ENCODE data around the gene ZNF175. TPM values are rescaled to one million over a fixed set of nuclear protein-coding genes. Genes with fewer than 3 reads are reported as not detected.

The ZNF175 gene
- total and polyA plus RNA-seq, 12 donors: 1.6 to 9.6 (median 8.1) TPM

DNA sequence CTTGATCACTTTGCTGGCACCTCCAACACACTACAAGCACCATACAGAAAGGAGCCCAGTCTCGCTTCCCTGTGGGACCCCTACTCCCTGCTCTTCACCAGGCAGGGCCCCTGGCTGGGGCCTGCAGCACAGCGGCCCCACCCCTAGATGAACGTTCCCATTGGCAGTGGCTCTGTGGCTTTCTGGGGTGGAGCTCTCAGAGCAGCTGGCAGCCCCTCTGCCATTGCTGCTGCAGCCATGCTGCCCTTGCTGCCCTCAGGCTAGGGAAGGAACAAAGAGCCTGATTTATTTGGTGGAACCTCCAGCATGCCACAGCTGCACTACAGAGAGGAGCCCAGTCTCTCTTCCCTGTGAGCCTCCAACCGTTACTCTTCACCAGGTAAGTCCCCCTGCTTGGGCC, 45.4 kb upstream of the ZNF175 start:
- Histone ChIP-seq H3K4me1 (no peaks in the 10 kb centered on the region), H3K4me3 (no peak overlapping the region), H3K9me3 (peaks cover 0 to 14% (median 0%) of the 10 kb centered on the region in 11 donors), H3K27ac (no peak overlapping the region), H3K36me3 (no peaks in the 10 kb centered on the region), H3K27me3 (peaks cover 0 to 35% (median 17%) of the 10 kb centered on the region in 7 donors)
- DNase-seq (no peak), ATAC-seq (no peak)
- no peak for TF ChIP-seq CTCF (IDR thresholded peaks at IDR 0.05)
- intact Hi-C loops (cut with DNase I): no loop called here
- 49 to 56% methylated on average over 4 of the region's 4 CpGs for WGBS, 2 donors

DNA sequence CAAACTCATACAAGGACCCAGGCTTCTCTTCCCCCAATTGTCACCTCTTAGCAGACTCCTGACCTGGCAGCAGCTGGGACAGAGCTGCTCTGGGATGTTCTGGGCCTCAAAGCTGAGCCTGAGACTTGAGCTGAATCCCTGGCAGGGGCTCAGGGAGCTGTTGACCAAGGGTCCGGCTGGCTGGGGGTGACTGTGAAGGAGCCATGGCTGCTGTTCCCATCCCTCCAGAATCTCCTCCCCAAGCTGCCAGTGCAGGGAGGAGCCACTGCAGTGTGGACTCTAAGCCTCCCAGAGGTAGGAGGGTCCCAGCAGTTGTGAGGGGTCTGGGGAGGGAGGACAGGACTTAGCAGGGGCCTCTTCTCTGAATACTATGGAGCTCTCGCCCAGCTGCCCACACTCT, 41.8 kb upstream of the ZNF175 start:
- TF ChIP-seq CTCF (IDR thresholded peaks at IDR 0.05): no peak
- Histone ChIP-seq H3K27me3 (peaks cover 0 to 44% (median 31%) of the 10 kb centered on the region in 7 donors), H3K27ac (no peak overlapping the region), H3K36me3 (no peaks in the 10 kb centered on the region), H3K4me3 (no peak overlapping the region), H3K9me3 (peaks cover 0 to 4% (median 0%) of the 10 kb centered on the region in 11 donors), H3K4me1 (no peaks in the 10 kb centered on the region)
- WGBS, 2 donors: 81 to 83% methylated on average over 2 of the region's 2 CpGs
- ATAC-seq: no peak
- intact Hi-C loops (cut with DNase I): no loop called here
- DNase-seq: no peak

GRCh38 chr19:51530616-51531015, 40.5 kb upstream of the ZNF175 start:
- WGBS, 2 donors: 82 to 84% methylated on average over 8 of the region's 8 CpGs
- no peak overlapping the region for H3K27ac ChIP-seq
- H3K36me3 ChIP-seq: no peaks in the 10 kb centered on the region
- DNase-seq (no peak), ATAC-seq (no peak)
- intact Hi-C loops (cut with DNase I): no loop called here
- H3K27me3 ChIP-seq: peaks cover 0 to 44% (median 31%) of the 10 kb centered on the region in 7 donors
- TF ChIP-seq CTCF (IDR thresholded peaks at IDR 0.05): no peak
- no peaks in the 10 kb centered on the region for H3K4me1 ChIP-seq
- no peak overlapping the region for H3K4me3 ChIP-seq
- peaks cover 0 to 6% (median 0%) of the 10 kb centered on the region in 11 donors for H3K9me3 ChIP-seq

GRCh38 chr19:51531349-51532315, 39.5 kb upstream of the ZNF175 start, which contains the start of gene SIGLEC6:
Gene SIGLEC6, minus strand, starts transcription at chr19:51531670. Its CDS starts 22 bp downstream, at chr19:51531648.
- no peaks in the 10 kb centered on the region for H3K4me1 ChIP-seq
- intact Hi-C loops (cut with DNase I): no loop called here
- H3K27me3 ChIP-seq: peaks cover 0 to 45% (median 31%) of the 10 kb centered on the region in 7 donors
- WGBS, 2 donors: 36 to 40% methylated on average over 25 of the region's 25 CpGs
- no peak for TF ChIP-seq CTCF (IDR thresholded peaks at IDR 0.05)
- no peak within 1 kb of the TSS for H3K27ac ChIP-seq
- DNase-seq: peak; percentile 20 to 34
- peaks cover 0 to 14% (median 0%) of the 10 kb centered on the region in 11 donors for H3K9me3 ChIP-seq
- no peaks in the 10 kb centered on the region for H3K36me3 ChIP-seq
- H3K4me3 ChIP-seq: no peak within 1 kb of the TSS
- peak in 7 of 8 donors; percentile 54 to 86 (median 66) for ATAC-seq

Measured in heart right ventricle (tissue), 16 donors.